Left ventricle myocardium superior (tissue), 1 donor: ENCODE data around the gene SKOR2. TPM values are rescaled to one million over a fixed set of nuclear protein-coding genes. Genes with fewer than 3 reads are reported as not detected.

Experiments used
- ATAC-seq: fragments of 200-7000 bp; cut with Tn5 transposase; one replicate; pipeline ENCODE4 v1.9.1; 2020; ENCODE audit warnings: mild to moderate bottlenecking, moderate library complexity
- DNase-seq: peaks from one replicate; pipeline ENCODE4 v3.0.0-alpha.2; 2020
- intact Hi-C: fragments of 100-400 bp; cut with micrococcal nuclease; formaldehyde crosslinking; loops from one replicate; pipeline ENCODE4 v1.11.0; 2022
- total RNA-seq: library from RNA; stranded (reverse); fragmentation: NEBNext Ultra II Directional; extraction: Animal tissue kit (Norgen Biotek cat#: 25700); gene quantifications from one replicate; pipeline ENCODE4 v1.2.1, GENCODE V29; 2021
- donor health status: DM: no; HTN: yes; CAD: no; lungs with severe emphysema.

SKOR2 gene
- total RNA-seq, 1 donor from 2014 or later: not detected

DNA sequence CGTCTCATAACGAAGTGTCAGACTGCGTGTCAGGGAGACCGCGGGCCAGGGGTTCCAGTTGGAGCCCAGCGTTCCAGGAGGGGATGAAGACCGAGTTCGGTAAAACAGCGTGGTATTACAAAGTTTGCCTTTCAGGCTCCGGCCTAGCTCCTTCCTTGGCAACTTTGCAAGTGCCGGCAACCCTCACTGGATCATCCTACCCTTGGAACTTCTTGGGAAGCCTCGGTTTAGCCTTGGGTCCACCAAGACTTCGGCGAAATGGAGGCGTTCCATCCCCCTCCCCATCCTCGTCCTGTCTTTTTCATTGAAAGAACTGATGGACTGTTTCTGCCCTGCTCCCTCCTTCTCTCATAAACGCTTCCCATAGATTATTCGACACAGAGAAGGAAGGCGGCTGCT lies 10.4 kb upstream of the SKOR2 start:
- ATAC-seq (no peak), DNase-seq (no peak)
- intact Hi-C loops: no loop called here

DNA sequence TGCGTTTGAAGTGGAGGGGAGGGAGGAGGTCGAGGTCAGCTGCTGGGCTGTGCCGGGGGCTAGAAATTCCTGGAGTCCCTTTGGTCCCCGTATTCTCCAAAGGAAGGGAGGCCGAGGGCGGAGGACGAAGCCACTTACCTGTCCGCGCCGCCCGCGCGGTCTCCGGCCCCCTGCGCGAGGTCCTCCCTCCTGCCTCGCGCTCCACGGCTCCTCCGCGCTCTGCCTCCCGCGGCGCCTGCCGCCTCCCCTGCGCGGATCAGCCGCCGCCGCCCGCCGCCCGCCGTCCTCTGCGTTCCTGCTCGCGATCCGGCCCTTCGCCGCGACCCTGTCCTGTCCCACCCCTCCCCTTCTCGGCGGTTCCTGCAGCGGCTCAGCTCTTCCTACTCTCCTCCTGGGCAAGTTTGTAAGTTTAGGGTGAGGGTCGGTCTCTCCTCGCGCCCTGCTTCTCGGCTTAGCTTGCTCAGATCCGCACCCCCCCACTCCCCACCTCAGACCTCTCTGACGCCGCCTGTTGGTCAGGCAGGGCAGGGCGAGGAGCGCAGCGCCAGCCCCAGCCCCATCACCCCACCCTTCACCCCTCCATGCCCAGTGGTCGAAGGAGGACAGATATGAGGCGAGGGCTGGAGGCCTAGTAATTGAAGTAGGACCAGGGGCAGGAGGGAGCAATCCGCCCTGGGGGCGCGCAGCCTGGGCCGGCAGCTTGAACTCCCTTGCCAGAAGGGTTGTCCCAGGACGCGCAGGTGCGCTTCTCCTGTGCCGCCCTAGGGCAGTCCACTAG lies 9.7 kb upstream of the SKOR2 start:
- no peak for DNase-seq
- intact Hi-C loops: no loop called here
- no peak for ATAC-seq

DNA sequence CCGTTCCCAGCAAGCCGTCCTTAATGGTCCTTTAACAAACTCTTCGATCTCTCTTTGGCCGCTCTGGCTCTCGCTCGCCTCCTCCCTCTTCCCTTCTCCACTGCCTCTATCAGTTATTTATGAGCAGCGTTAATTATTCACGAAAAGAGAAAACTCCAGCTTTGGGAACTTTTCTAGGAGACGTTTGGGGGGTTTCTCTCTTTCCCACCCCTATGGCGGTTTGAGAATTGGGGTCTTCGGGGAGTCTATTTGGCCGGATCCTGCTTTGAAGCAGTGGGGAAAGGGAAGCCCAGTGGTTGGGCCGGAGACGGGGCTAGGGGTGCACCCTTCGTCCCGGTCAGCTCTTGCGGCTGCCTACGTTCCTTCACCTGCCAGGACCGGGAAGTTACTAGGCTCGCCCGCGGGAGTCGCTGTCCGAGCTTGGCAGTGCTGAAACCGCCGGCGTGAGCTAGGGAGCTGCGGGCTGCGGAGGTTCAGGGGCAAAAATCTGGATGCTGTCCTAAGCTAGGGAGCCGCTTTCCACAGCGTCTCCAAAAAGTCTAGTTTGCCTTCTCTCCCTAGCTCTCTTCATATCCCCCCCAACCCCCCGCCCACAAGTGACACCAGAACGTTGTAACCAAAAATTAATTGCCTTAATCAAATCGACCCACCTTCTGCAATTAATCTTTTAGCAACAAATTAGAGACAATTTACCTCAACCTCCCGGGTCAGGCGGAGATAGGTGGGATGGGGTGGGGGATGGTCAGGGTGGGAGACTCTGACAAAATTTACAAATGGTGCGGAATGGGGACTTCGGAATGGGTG lies 8.9 kb upstream of the SKOR2 start:
- intact Hi-C loops: no loop called here
- ATAC-seq (peak; percentile 62), DNase-seq (peak; percentile 70)

DNA sequence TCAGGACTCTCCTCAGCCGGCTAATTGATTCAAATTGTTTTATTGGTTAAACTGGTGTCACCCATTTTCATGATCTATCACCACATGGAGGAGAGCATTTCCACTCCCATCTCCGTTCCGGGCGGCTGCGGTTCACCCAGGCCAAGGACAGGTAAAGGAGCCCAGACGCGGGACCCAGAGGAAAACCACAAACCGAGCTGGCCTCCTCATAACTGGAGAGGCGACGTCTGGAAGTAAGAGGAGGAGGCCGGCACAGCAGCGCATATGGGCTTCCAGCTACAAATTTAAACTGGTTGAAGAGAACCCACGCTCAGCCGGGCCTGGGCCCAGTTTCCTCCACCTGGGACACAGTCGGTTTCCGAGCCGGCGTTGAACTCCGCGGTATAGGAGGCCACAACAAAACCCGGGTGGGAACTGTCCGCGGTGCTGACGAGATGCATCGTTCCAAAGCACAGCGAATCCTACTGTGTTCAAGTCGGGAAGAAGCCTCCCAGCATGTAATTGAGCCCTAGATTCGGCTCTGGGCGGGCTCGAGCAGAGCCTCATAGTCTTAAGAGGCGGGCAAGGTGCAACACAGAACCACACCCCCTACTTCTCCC lies 3.0 kb upstream of the SKOR2 start:
- intact Hi-C loops: loop anchor here (10.0 kb wide), 1 partner anchor 340 kb away; no protein-coding TSS in a partner anchor
- DNase-seq (peak; percentile 65), ATAC-seq (peak; percentile 52)

GRCh38 chr18:47253101-47253654 lies 1.7 kb upstream of the SKOR2 start:
- ATAC-seq: no peak
- intact Hi-C loops: loop anchor here (10.0 kb wide), 1 partner anchor 342 kb away; no protein-coding TSS in a partner anchor

DNA sequence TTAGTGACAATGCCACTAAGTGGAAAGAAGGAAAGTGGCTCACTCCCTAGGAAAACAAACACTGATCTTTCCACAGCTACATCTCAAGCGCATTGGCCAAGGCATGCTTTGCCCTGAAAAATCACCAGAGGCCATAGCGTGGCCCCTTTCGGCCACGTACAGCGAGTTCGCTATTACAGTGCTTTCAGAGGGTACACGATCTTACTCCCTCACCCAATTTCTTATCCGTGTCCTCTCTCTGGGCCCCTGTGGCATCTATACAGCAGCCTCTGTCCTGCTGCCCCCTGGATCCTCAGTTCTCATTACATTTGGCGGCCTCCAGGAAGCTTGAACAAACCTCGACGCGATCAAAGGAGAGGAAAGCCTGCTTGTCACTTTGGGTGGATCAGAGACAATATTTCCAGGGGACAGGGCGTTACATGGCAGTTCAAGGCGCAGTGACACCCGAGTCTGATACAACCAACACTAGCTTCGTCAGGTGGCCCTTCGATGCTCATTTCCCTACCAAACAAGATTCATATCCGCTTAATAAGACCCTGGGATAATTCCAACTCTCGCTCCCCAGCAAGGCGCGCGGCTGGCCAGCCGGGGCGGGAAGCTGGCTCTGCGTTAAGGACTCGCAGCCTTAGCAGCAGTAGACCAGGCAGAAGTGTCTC lies 941 bp downstream of the SKOR2 start:
- ATAC-seq (no peak), DNase-seq (no peak)
- intact Hi-C loops: loop anchor here (10.0 kb wide), 1 partner anchor 344 kb away; no protein-coding TSS in a partner anchor

More at GRCh38 chr18:47253101-47253654, 1.7 kb upstream of the SKOR2 start:
- no peak for DNase-seq

DNA sequence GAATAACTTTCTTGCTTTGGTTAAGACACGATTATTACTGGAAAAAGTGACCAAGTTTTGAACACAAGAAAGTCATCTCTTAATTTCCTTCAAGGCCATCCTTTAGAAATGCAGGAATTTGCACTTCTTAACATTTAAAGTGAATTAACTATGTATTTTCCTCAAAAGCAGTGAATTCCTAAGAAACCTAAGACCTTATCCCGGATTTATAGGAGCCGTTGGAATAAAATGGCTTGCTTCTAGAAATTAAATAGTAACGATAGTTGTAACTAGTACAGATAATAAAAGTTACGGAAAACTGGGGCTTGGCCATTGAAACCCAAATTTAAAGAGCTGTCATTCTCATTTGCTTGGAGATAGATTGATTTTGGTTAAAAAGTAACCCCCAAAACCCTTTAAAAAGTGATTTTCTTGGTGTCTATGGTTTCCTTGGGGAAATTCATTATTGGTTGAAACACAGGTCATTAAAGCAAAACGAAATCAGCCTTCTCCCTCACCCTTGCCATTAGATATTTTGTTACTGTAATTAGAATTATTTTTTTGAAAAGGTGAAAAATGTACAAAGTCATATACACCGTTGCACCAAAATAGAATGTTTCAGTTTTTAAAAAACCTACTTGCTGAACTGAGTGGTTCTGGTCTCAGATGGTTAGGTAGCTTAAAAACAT lies 2.0 kb downstream of the SKOR2 start:
- ATAC-seq (no peak), DNase-seq (no peak)
- intact Hi-C loops: no loop called here

DNA sequence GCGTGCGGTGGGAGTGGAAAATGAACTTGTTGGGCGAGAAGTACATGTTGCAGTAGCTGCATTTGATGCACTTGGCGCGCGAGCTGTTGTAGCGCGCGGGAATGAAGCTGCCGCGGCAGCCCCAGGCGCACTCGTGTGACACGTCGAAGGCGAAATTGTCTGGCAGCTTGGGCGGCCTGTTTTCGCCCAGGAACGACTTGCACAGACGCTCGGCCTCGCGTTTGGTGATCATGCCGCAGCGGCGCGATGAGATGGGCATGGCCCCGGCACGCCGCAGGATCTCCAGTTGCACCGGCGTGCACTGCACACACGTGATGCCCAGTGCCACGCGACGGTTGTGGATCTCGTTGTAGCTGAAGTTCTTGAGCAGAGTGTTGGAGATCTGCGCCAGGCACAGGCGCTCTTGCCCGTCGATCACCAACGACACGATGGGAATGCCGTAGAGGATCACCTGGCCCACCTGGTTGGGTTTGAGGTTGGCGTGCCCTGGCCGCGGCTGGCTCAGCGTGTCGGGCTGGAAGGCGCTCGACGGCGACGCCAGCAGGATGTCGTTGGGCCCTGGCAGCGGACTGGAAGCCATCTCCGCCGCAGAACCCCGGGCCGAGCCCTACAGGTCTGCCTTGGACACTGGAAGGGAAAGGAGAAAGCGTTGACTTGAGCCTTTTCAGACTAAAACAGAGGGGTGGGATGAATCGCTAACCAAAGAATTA lies 2.7 kb downstream of the SKOR2 start:
- DNase-seq: no peak
- ATAC-seq: no peak
- intact Hi-C loops: no loop called here

DNA sequence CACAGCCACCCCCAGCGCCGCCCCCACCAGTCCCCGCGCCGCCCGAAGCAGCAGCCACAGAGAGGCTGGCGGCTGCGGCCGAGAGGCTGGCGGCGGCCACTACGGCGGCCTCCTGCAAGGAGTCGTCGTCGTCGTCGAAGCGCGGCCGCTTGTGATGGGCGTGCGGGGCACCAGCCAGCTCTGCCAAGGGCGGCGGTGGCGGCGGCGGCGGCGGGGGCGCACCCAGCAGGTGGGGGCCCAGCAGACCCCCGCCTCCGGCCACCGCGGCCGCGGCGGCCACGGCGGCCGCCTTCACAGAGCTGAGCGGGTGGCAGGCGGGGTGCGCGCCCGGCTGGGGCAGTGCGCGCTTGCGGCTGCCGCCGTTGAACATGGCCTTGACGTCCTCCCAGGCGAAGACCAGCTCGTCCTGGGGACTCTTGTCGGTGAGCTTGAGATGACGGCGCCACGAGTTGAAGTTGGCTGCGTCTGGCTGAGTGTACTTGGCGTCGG lies 3.3 kb downstream of the SKOR2 start:
- ATAC-seq (no peak), DNase-seq (no peak)

DNA sequence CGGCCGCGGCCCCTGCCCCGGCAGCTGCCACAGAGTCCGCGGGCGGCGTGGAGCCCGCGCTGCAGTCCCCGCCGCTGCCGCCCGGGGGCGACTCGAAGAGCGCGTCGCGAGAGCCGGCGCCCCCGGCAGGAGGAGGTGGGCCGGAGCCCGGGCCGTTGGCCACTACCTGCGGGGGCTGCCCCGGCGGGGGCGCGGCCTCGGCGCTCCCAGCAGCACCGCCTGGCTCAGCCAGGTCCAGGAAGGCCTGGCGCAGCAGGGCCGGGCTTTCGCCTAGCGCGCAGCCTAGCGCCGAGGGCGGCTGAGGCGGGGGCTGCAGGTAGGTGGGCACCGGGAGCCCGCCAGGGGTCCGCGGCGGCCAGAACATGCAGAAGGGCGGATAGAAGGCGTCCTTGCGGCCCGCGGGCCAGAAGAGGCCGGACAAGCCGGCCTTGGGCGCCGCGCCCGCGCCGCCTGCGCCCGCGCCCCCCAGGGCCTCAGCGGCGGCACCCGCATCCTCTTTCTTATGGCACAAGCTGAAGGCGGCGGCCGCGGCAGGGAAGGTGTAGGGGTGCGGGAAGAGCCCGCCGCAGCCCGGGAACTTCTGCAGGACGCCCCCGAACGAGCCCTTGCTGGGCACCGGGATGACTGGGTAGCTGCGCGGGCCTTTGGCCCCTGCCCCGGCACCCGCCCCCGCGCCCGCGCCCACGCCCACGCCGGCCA lies 3.9 kb downstream of the SKOR2 start:
- intact Hi-C loops: no loop called here
- ATAC-seq (no peak), DNase-seq (no peak)

More for the DNA sequence above, 3.3 kb downstream of the SKOR2 start:
- intact Hi-C loops: no loop called here

DNA sequence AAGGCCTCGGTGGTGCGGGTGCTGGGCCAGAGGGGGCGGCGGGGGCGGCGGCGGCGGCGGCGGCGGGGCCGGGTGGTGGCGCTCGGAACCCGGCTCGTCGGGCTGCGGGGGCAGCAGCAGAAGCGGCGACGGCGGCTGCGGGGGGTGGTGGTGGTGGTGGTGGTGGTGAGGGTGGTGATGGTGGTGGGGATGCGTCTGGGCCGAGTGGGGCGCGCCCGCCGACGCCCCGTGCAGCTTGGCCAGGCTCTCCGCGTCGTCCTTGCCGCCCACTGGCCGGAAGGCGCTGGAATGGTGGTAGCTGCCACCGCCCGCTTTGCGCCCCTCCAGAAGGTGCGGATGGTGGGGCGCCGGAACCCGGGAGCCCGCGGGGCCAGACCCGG lies 4.4 kb downstream of the SKOR2 start:
- DNase-seq (no peak), ATAC-seq (no peak)
- intact Hi-C loops: no loop called here

- intact Hi-C loops: no loop called here
- DNase-seq (no peak), ATAC-seq (no peak)
Observed at GRCh38 chr18:47246027-47246971, 5.2 kb downstream of the SKOR2 start.

GRCh38 chr18:47244086-47244485 lies 7.4 kb downstream of the SKOR2 start:
- no peak for DNase-seq
- intact Hi-C loops: no loop called here
- no peak for ATAC-seq

- ATAC-seq (no peak), DNase-seq (no peak)
- intact Hi-C loops: no loop called here
Observed at GRCh38 chr18:47235096-47235495, 16.4 kb downstream of the SKOR2 start.

GRCh38 chr18:47226660-47227059 lies 24.8 kb downstream of the SKOR2 start:
- no peak for ATAC-seq
- DNase-seq: no peak
- intact Hi-C loops: no loop called here

- ATAC-seq: peak; percentile 45
- intact Hi-C loops: loop anchor here (5.0 kb wide), 1 partner anchor 532 kb away; no protein-coding TSS in a partner anchor
- no peak for DNase-seq
Observed at GRCh38 chr18:47215554-47216138, 35.8 kb downstream of the SKOR2 start.
